HEK293 (cell line): Measurements from ENCODE around the gene PERM1.

ENCODE experiments used
- BCL11A ChIP-seq: fragments of 450-650 bp; formaldehyde crosslinking; IDR thresholded peaks from 2 replicates; pipeline ENCODE4 v1.5.1; 2016; ENCODE audit warnings: low read depth, missing biosample characterization, missing genetic modification characterization
- EGR2 ChIP-seq: fragments of 450-650 bp; formaldehyde crosslinking; IDR thresholded peaks from 2 replicates; pipeline ENCODE4 v1.5.1; 2016; ENCODE audit warnings: low read depth, missing biosample characterization, missing genetic modification characterization
- GFI1B ChIP-seq: fragments of 450-650 bp; formaldehyde crosslinking; IDR thresholded peaks from 2 replicates; pipeline ENCODE4 v1.5.1; 2016; ENCODE audit warnings: missing biosample characterization, missing genetic modification characterization
- HOXD13 ChIP-seq: sonication (generic); formaldehyde crosslinking; IDR thresholded peaks from 2 replicates; pipeline ENCODE4 v1.8.0; 2022; ENCODE audit warnings: missing genetic modification reagents, borderline replicate concordance
- KLF8 ChIP-seq: fragments of 450-650 bp; formaldehyde crosslinking; IDR thresholded peaks from 2 replicates; pipeline ENCODE4 v1.5.1; 2016; ENCODE audit warnings: missing biosample characterization, missing genetic modification characterization
- MEIS1 ChIP-seq: sonication (generic); formaldehyde crosslinking; IDR thresholded peaks from 2 replicates; pipeline ENCODE4 v1.8.1; 2022; ENCODE audit warnings: missing genetic modification reagents, mild to moderate bottlenecking, borderline replicate concordance
- MYNN ChIP-seq: fragments of 450-650 bp; formaldehyde crosslinking; IDR thresholded peaks from 2 replicates; pipeline ENCODE4 v1.5.1; 2016; ENCODE audit warnings: missing biosample characterization, missing genetic modification characterization, borderline replicate concordance
- PRDM1 ChIP-seq: fragments of 450-650 bp; formaldehyde crosslinking; IDR thresholded peaks from 2 replicates; pipeline ENCODE4; 2016; ENCODE audit warnings: missing biosample characterization, missing genetic modification characterization
- SP7 ChIP-seq: fragments of 450-650 bp; formaldehyde crosslinking; IDR thresholded peaks from 2 replicates; pipeline ENCODE4 v1.5.1; 2016; ENCODE audit warnings: missing biosample characterization, missing genetic modification characterization
- TCF7L2 ChIP-seq: IDR thresholded peaks from 2 replicates; pipeline ENCODE4 v1.6.1; 2011; ENCODE audit warnings: low read depth, mild to moderate bottlenecking, inconsistent platforms, low read length, moderate library complexity, borderline replicate concordance
- ZBTB17 ChIP-seq: fragments of 450-650 bp; formaldehyde crosslinking; IDR thresholded peaks from 2 replicates; pipeline ENCODE4 v1.5.1; 2016; ENCODE audit warnings: missing biosample characterization, missing genetic modification characterization
- ZFHX2 ChIP-seq: fragments of 450-650 bp; formaldehyde crosslinking; conservative IDR thresholded peaks from 2 replicates; pipeline ENCODE4 v1.5.1; 2016; ENCODE audit warnings: missing biosample characterization, missing genetic modification characterization
- ZNF121 ChIP-seq: fragments of 450-650 bp; formaldehyde crosslinking; IDR thresholded peaks from 2 replicates; pipeline ENCODE4 v1.5.1; 2016; ENCODE audit warnings: missing biosample characterization, missing genetic modification characterization
- ZNF2 ChIP-seq: fragments of 450-650 bp; formaldehyde crosslinking; IDR thresholded peaks from 2 replicates; pipeline ENCODE4 v1.5.1; 2016; ENCODE audit warnings: missing biosample characterization, missing genetic modification characterization
- ZNF214 ChIP-seq: fragments of 450-650 bp; formaldehyde crosslinking; IDR thresholded peaks from 2 replicates; pipeline ENCODE4 v1.5.1; 2017; ENCODE audit warnings: missing biosample characterization, mild to moderate bottlenecking, missing genetic modification characterization, borderline replicate concordance
- ZNF24 ChIP-seq: fragments of 450-650 bp; formaldehyde crosslinking; IDR thresholded peaks from 2 replicates; pipeline ENCODE4 v1.5.1; 2016; ENCODE audit warnings: missing biosample characterization, missing genetic modification characterization
- ZNF266 ChIP-seq: fragments of 450-650 bp; formaldehyde crosslinking; IDR thresholded peaks from 2 replicates; pipeline ENCODE4 v1.5.1; 2016; ENCODE audit warnings: missing biosample characterization, missing genetic modification characterization, low read depth
- ZNF280D ChIP-seq: fragments of 450-650 bp; formaldehyde crosslinking; IDR thresholded peaks from 2 replicates; pipeline ENCODE4 v1.5.1; 2016; ENCODE audit warnings: missing biosample characterization, missing genetic modification characterization
- ZNF292 ChIP-seq: fragments of 450-650 bp; formaldehyde crosslinking; IDR thresholded peaks from 2 replicates; pipeline ENCODE4 v1.5.1; 2016; ENCODE audit warnings: low read depth, missing biosample characterization, missing genetic modification characterization, borderline replicate concordance
- ZNF324 ChIP-seq: fragments of 450-650 bp; formaldehyde crosslinking; IDR thresholded peaks from 2 replicates; pipeline ENCODE4 v1.5.1; 2016; ENCODE audit warnings: missing biosample characterization, missing genetic modification characterization
- ZNF37A ChIP-seq: fragments of 450-650 bp; IDR thresholded peaks from 2 replicates; pipeline ENCODE4 v1.5.1; 2018; ENCODE audit warnings: missing biosample characterization, missing genetic modification characterization
- ZNF426 ChIP-seq: fragments of 450-650 bp; formaldehyde crosslinking; IDR thresholded peaks from 2 replicates; pipeline ENCODE4 v1.5.1; 2017; ENCODE audit warnings: missing biosample characterization, missing genetic modification characterization, mild to moderate bottlenecking, inconsistent platforms, moderate library complexity
- ZNF548 ChIP-seq: fragments of 450-650 bp; formaldehyde crosslinking; IDR thresholded peaks from 2 replicates; pipeline ENCODE4 v1.5.1; 2016; ENCODE audit warnings: missing biosample characterization, missing genetic modification characterization
- ZNF560 ChIP-seq: fragments of 450-650 bp; formaldehyde crosslinking; IDR thresholded peaks from 2 replicates; pipeline ENCODE4 v1.5.1; 2017; ENCODE audit warnings: missing biosample characterization, missing genetic modification characterization, borderline replicate concordance
- ZNF580 ChIP-seq: fragments of 450-650 bp; formaldehyde crosslinking; IDR thresholded peaks from 2 replicates; pipeline ENCODE4 v1.5.1; 2016; ENCODE audit warnings: missing biosample characterization, missing genetic modification characterization
- ZNF664 ChIP-seq: fragments of 450-650 bp; formaldehyde crosslinking; IDR thresholded peaks from 2 replicates; pipeline ENCODE4 v1.5.1; 2016; ENCODE audit warnings: missing biosample characterization, missing genetic modification characterization
- ZNF768 ChIP-seq: fragments of 450-650 bp; formaldehyde crosslinking; IDR thresholded peaks from 2 replicates; pipeline ENCODE4 v1.5.1; 2018; ENCODE audit warnings: missing biosample characterization, mild to moderate bottlenecking, missing genetic modification characterization
- ZNF791 ChIP-seq: fragments of 450-650 bp; formaldehyde crosslinking; IDR thresholded peaks from 2 replicates; pipeline ENCODE4 v1.5.1; 2016; ENCODE audit warnings: missing biosample characterization, missing genetic modification characterization
- ZSCAN23 ChIP-seq: fragments of 450-650 bp; formaldehyde crosslinking; IDR thresholded peaks from 2 replicates; pipeline ENCODE4 v1.5.1; 2016; ENCODE audit warnings: missing biosample characterization, missing genetic modification characterization
- TF ChIP-seq, protein P1 (sequence below): fragments of 450-650 bp; formaldehyde crosslinking; IDR thresholded peaks from 2 replicates; pipeline ENCODE4 v1.5.1; 2016; ENCODE audit warnings: missing biosample characterization, missing genetic modification characterization
- TF ChIP-seq, protein P2 (sequence below): fragments of 450-650 bp; formaldehyde crosslinking; IDR thresholded peaks from 2 replicates; pipeline ENCODE4 v1.5.1; 2016; ENCODE audit warnings: missing biosample characterization, missing genetic modification characterization
- TF ChIP-seq, protein P3 (sequence below): fragments of 450-650 bp; formaldehyde crosslinking; conservative IDR thresholded peaks from 2 replicates; pipeline ENCODE4 v1.5.1; 2016; ENCODE audit warnings: low read depth, missing biosample characterization, missing genetic modification characterization

PERM1 gene

GRCh38 chr1:938088-938683 is 43.7 kb downstream of the PERM1 start (continued):
- TF ChIP-seq, protein P1, sequence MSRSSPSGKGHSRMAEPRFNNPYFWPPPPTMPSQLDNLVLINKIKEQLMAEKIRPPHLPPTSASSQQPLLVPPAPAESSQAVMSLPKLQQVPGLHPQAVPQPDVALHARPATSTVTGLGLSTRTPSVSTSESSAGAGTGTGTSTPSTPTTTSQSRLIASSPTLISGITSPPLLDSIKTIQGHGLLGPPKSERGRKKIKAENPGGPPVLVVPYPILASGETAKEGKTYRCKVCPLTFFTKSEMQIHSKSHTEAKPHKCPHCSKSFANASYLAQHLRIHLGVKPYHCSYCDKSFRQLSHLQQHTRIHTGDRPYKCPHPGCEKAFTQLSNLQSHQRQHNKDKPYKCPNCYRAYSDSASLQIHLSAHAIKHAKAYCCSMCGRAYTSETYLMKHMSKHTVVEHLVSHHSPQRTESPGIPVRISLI (tag by site-specific recombination) = no peak
- no peak for TF ChIP-seq ZNF121 (tag by site-specific recombination)
- TF ChIP-seq, protein P2, sequence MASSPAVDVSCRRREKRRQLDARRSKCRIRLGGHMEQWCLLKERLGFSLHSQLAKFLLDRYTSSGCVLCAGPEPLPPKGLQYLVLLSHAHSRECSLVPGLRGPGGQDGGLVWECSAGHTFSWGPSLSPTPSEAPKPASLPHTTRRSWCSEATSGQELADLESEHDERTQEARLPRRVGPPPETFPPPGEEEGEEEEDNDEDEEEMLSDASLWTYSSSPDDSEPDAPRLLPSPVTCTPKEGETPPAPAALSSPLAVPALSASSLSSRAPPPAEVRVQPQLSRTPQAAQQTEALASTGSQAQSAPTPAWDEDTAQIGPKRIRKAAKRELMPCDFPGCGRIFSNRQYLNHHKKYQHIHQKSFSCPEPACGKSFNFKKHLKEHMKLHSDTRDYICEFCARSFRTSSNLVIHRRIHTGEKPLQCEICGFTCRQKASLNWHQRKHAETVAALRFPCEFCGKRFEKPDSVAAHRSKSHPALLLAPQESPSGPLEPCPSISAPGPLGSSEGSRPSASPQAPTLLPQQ (tag by site-specific recombination) = peak; percentile 82
- TF ChIP-seq MEIS1 = no peak
- no peak for TF ChIP-seq ZNF791 (tag by site-specific recombination)
- no peak for TF ChIP-seq ZNF292 (tag by site-specific recombination)
- no peak for TF ChIP-seq ZNF324 (tag by site-specific recombination)
- TF ChIP-seq ZNF768 (tag by site-specific recombination) = no peak
- TF ChIP-seq PRDM1 (tag by site-specific recombination) = no peak
- no peak for TF ChIP-seq ZNF560 (tag by site-specific recombination)
- no peak for TF ChIP-seq ZNF580 (tag by site-specific recombination)
- no peak for TF ChIP-seq ZNF426 (tag by site-specific recombination)
- TF ChIP-seq EGR2 (tag by site-specific recombination) = peak; percentile 80; the same call in 1 of the 2 replicates
- TF ChIP-seq SP7 (tag by site-specific recombination) = peak; percentile 47; the same call in 1 of the 2 replicates
- TF ChIP-seq ZNF548 (tag by site-specific recombination) = no peak
- TF ChIP-seq, protein P3, sequence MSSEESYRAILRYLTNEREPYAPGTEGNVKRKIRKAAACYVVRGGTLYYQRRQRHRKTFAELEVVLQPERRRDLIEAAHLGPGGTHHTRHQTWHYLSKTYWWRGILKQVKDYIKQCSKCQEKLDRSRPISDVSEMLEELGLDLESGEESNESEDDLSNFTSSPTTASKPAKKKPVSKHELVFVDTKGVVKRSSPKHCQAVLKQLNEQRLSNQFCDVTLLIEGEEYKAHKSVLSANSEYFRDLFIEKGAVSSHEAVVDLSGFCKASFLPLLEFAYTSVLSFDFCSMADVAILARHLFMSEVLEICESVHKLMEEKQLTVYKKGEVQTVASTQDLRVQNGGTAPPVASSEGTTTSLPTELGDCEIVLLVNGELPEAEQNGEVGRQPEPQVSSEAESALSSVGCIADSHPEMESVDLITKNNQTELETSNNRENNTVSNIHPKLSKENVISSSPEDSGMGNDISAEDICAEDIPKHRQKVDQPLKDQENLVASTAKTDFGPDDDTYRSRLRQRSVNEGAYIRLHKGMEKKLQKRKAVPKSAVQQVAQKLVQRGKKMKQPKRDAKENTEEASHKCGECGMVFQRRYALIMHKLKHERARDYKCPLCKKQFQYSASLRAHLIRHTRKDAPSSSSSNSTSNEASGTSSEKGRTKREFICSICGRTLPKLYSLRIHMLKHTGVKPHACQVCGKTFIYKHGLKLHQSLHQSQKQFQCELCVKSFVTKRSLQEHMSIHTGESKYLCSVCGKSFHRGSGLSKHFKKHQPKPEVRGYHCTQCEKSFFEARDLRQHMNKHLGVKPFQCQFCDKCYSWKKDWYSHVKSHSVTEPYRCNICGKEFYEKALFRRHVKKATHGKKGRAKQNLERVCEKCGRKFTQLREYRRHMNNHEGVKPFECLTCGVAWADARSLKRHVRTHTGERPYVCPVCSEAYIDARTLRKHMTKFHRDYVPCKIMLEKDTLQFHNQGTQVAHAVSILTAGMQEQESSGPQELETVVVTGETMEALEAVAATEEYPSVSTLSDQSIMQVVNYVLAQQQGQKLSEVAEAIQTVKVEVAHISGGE (tag by site-specific recombination) = no peak
- no peak for TF ChIP-seq ZNF24 (tag by site-specific recombination)
- peak; percentile 62 for TF ChIP-seq BCL11A
- no peak for TF ChIP-seq ZNF37A (tag by site-specific recombination)
- no peak for TF ChIP-seq HOXD13
- no peak for TF ChIP-seq ZNF280D (tag by site-specific recombination)
- peak; percentile 87 for TF ChIP-seq ZFHX2
- no peak for TF ChIP-seq ZNF664 (tag by site-specific recombination)
- peak; percentile 77 for TF ChIP-seq KLF8 (tag by site-specific recombination)
- TF ChIP-seq ZBTB17 = no peak
- no peak for TF ChIP-seq ZSCAN23 (tag by site-specific recombination)
- no peak for TF ChIP-seq ZNF214 (tag by site-specific recombination)
- TF ChIP-seq TCF7L2 = no peak
- TF ChIP-seq ZNF2 = no peak
- no peak for TF ChIP-seq GFI1B (tag by site-specific recombination)
- TF ChIP-seq MYNN (tag by site-specific recombination) = no peak
- TF ChIP-seq ZNF266 = no peak
